ENCODE measurements around the gene FAM221B. TPM values are rescaled to one million over a fixed set of nuclear protein-coding genes. Genes with fewer than 3 reads are reported as not detected.

FAM221B gene
- polyA plus RNA-seq, 1 donor from 2014 or later = 0.09 TPM

GRCh38 chr9:35858458-35858857 lies 29.9 kb upstream of the FAM221B start:
- no peak overlapping the region for H3K27ac ChIP-seq (ENCODE audit: low read length)
- no peak overlapping the region for H3K9ac ChIP-seq (ENCODE audit: low read length)
- no peaks in the 10 kb centered on the region for H3K27me3 ChIP-seq (ENCODE audit: insufficient read depth, low read depth, low read length)
- no peak overlapping the region for H2AFZ ChIP-seq (ENCODE audit: low read depth, low read length)
- H3F3A ChIP-seq (ENCODE audit: insufficient read depth, low read length, poor library complexity, severe bottlenecking) = no peaks in the 10 kb centered on the region
- no peaks in the 10 kb centered on the region for H3K36me3 ChIP-seq (ENCODE audit: insufficient read depth, low read length)
- no peak overlapping the region for H3K4me3 ChIP-seq (ENCODE audit: low read length)
- H4K20me1 ChIP-seq (ENCODE audit: insufficient read depth) = no peaks in the 10 kb centered on the region
- H3K9me2 ChIP-seq (ENCODE audit: insufficient read depth, low read length) = no peaks in the 10 kb centered on the region
- no peak overlapping the region for H3K4me2 ChIP-seq (ENCODE audit: low read length)
- H3K79me2 ChIP-seq (replicated peaks; ENCODE audit: insufficient read depth, low read length) = no peaks in the 10 kb centered on the region
- no peak for TF ChIP-seq EP300 (conservative IDR thresholded peaks at IDR 0.05; ENCODE audit: poor library complexity, severe bottlenecking)
- no peak for TF ChIP-seq EZH2 (IDR thresholded peaks at IDR 0.05; ENCODE audit: borderline replicate concordance, insufficient read depth, low read length, poor library complexity, severe bottlenecking)
- no peak for TF ChIP-seq TAF1 (IDR thresholded peaks at IDR 0.05; ENCODE audit: low read depth)
- no peak for TF ChIP-seq MXI1 (conservative IDR thresholded peaks at IDR 0.05; ENCODE audit: poor library complexity, severe bottlenecking)
- no peak for TF ChIP-seq SMC3 (conservative IDR thresholded peaks at IDR 0.05; ENCODE audit: poor library complexity)
- TF ChIP-seq REST (IDR thresholded peaks at IDR 0.05; ENCODE audit: borderline replicate concordance) = no peak
- no peak for TF ChIP-seq POLR2AphosphoS5 (IDR thresholded peaks at IDR 0.05)
- no peaks in the 10 kb centered on the region for H3K9me3 ChIP-seq (ENCODE audit: low read length)

GRCh38 chr9:35856882-35857281 lies 28.4 kb upstream of the FAM221B start:
- H3F3A ChIP-seq (ENCODE audit: insufficient read depth, low read length, poor library complexity, severe bottlenecking) = no peaks in the 10 kb centered on the region
- no peaks in the 10 kb centered on the region for H3K9me3 ChIP-seq (ENCODE audit: low read length)
- H3K79me2 ChIP-seq (replicated peaks; ENCODE audit: insufficient read depth, low read length) = no peaks in the 10 kb centered on the region
- TF ChIP-seq RAD21 (conservative IDR thresholded peaks at IDR 0.05) (no peak), MXI1 (conservative IDR thresholded peaks at IDR 0.05; ENCODE audit: poor library complexity, severe bottlenecking) (no peak), POLR2AphosphoS5 (IDR thresholded peaks at IDR 0.05) (no peak), SMC3 (conservative IDR thresholded peaks at IDR 0.05; ENCODE audit: poor library complexity) (no peak), EZH2 (IDR thresholded peaks at IDR 0.05; ENCODE audit: borderline replicate concordance, insufficient read depth, low read length, poor library complexity, severe bottlenecking) (no peak), CTCF (IDR thresholded peaks at IDR 0.05; ENCODE audit: poor library complexity, severe bottlenecking) (no peak), REST (IDR thresholded peaks at IDR 0.05; ENCODE audit: borderline replicate concordance) (no peak)
- H3K4me3 ChIP-seq (ENCODE audit: low read length) = no peak overlapping the region
- no peak overlapping the region for H3K27ac ChIP-seq (ENCODE audit: low read length)
- no peak overlapping the region for H3K4me2 ChIP-seq (ENCODE audit: low read length)
- H3K27me3 ChIP-seq (ENCODE audit: insufficient read depth, low read depth, low read length) = no peaks in the 10 kb centered on the region
- no peaks in the 10 kb centered on the region for H3K9me2 ChIP-seq (ENCODE audit: insufficient read depth, low read length)
- H2AFZ ChIP-seq (ENCODE audit: low read depth, low read length) = no peak overlapping the region
- H4K20me1 ChIP-seq (ENCODE audit: insufficient read depth) = no peaks in the 10 kb centered on the region
- H3K36me3 ChIP-seq (ENCODE audit: insufficient read depth, low read length) = no peaks in the 10 kb centered on the region
- no peak overlapping the region for H3K9ac ChIP-seq (ENCODE audit: low read length)

All from neural cell (in vitro differentiated cells).